OCI-LY3 (cell line): ENCODE measurements around the gene TMEM69.
"Not testable (repeated sequence)": the region's sequence is repeated elsewhere in the genome, so short reads cannot be mapped to it uniquely, and the experiment has no call there.

Experiments used
- H2AFZ ChIP-seq: fragments of 200-600, 300-600 bp; shearing (Covaris generic); 2 replicates; pipeline ENCODE4 v1.6.0; 2014; ENCODE audit warnings: antibody characterized with exemption, low read depth, low read length
- H3K27ac ChIP-seq: fragments of 200-600, 300-600 bp; sonication (generic); 2 replicates; pipeline ENCODE4 v1.5.1; 2014; ENCODE audit warnings: mild to moderate bottlenecking, low read length, moderate library complexity, mixed read lengths
- H3K27me3 ChIP-seq: fragments of 200-600, 300-600 bp; sonication (generic); 2 replicates; pipeline ENCODE4 v1.6.1; 2014; ENCODE audit warnings: low read depth, low read length, mixed read lengths
- H3K36me3 ChIP-seq: fragments of 200-600, 300-600 bp; sonication (generic); replicated peaks from 2 replicates; pipeline ENCODE3; 2014; ENCODE audit warnings: low read depth, low read length, mixed read lengths
- H3K4me1 ChIP-seq: fragments of 300-600, 200-600 bp; sonication (generic); 2 replicates; pipeline ENCODE4 v1.6.1; 2014; ENCODE audit warnings: low read length, mixed read lengths
- H3K4me2 ChIP-seq: fragments of 200-600, 300-600 bp; sonication (generic); 2 replicates; pipeline ENCODE4 v1.6.1; 2014; ENCODE audit warnings: low read length, mixed read lengths
- H3K4me3 ChIP-seq: fragments of 300-600, 200-600 bp; sonication (generic); 2 replicates; pipeline ENCODE4 v1.5.1; 2014; ENCODE audit warnings: antibody characterized with exemption, mild to moderate bottlenecking, low read length, moderate library complexity
- H3K79me2 ChIP-seq: fragments of 300-600, 200-600 bp; shearing (Covaris generic); 2 replicates; pipeline ENCODE4 v1.6.1; 2014; ENCODE audit warnings: mild to moderate bottlenecking, low read length, mixed read lengths
- H3K9ac ChIP-seq: fragments of 300-600, 200-600 bp; shearing (Covaris generic); 2 replicates; pipeline ENCODE4 v1.6.0; 2014; ENCODE audit warnings: mild to moderate bottlenecking, low read length, moderate library complexity
- H3K9me3 ChIP-seq: fragments of 200-600, 300-600 bp; shearing (Covaris generic); 2 replicates; pipeline ENCODE4 v1.6.1; 2014; ENCODE audit warnings: low read length, mixed read lengths; ENCODE audit not compliant: insufficient read depth
- H4K20me1 ChIP-seq: fragments of 200-600, 300-600 bp; sonication (generic); 2 replicates; pipeline ENCODE4 v1.6.1; 2016; ENCODE audit warnings: low read length, mixed read lengths; ENCODE audit not compliant: insufficient read depth
- EZH2phosphoT487 ChIP-seq: fragments of 200-600 bp; shearing (Covaris generic); IDR thresholded peaks from 2 replicates; pipeline ENCODE4 v1.6.1; 2018; ENCODE audit warnings: antibody characterized with exemption, mixed run types, low read depth
- TF ChIP-seq, protein P1 (sequence below): fragments of 200-600, 300-600 bp; sonication (generic); IDR thresholded peaks from 2 replicates; pipeline ENCODE4 v1.5.1; 2014; ENCODE audit warnings: antibody characterized with exemption, low read length, low read depth

Gene TMEM69

DNA sequence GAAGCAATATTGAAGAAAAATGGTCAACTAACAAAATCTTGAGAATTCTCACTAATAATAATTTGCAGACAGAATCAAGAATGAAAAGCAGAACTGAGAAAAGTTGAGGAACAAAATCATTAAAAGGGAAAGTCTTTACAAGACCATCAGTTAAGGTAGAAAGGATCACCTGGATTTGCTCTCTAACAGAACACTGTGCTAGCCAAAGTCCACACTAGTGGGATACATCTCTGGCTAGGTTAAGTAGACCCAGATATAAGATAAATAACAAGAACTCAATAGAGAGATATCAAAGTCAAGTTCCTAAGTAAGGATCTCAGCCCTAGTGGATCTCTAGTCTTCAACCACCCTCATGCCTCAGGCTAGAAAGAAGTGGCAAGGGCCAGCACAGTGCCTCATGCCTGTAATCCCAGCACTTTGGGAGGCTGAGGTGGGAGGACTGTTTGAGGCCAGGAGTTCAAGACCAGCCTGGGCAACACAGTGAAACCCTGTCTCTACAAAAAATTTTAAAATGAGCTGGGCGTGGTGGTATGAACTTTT, 42.9 kb downstream of the TMEM69 start:
- no peak overlapping the region for H3K9ac ChIP-seq
- no peak overlapping the region for H2AFZ ChIP-seq
- H3K4me2 ChIP-seq: peak overlapping the region; percentile 11; the same call in 1 of the 2 replicates
- no peaks in the 10 kb centered on the region for H3K79me2 ChIP-seq
- H3K36me3 ChIP-seq: no peaks in the 10 kb centered on the region
- 0 out of 2 replicates have a peak, but pooled peaks cover 3% of the 10 kb centered on the region for H4K20me1 ChIP-seq
- no peak for TF ChIP-seq EZH2phosphoT487
- TF ChIP-seq, protein P1, sequence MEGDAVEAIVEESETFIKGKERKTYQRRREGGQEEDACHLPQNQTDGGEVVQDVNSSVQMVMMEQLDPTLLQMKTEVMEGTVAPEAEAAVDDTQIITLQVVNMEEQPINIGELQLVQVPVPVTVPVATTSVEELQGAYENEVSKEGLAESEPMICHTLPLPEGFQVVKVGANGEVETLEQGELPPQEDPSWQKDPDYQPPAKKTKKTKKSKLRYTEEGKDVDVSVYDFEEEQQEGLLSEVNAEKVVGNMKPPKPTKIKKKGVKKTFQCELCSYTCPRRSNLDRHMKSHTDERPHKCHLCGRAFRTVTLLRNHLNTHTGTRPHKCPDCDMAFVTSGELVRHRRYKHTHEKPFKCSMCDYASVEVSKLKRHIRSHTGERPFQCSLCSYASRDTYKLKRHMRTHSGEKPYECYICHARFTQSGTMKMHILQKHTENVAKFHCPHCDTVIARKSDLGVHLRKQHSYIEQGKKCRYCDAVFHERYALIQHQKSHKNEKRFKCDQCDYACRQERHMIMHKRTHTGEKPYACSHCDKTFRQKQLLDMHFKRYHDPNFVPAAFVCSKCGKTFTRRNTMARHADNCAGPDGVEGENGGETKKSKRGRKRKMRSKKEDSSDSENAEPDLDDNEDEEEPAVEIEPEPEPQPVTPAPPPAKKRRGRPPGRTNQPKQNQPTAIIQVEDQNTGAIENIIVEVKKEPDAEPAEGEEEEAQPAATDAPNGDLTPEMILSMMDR: no peak
- no peaks in the 10 kb centered on the region for H3K9me3 ChIP-seq
- no peaks in the 10 kb centered on the region for H3K27me3 ChIP-seq
- H3K4me3 ChIP-seq: no peak overlapping the region
- H3K27ac ChIP-seq: no peak overlapping the region
- peaks cover 15% of the 10 kb centered on the region for H3K4me1 ChIP-seq

DNA sequence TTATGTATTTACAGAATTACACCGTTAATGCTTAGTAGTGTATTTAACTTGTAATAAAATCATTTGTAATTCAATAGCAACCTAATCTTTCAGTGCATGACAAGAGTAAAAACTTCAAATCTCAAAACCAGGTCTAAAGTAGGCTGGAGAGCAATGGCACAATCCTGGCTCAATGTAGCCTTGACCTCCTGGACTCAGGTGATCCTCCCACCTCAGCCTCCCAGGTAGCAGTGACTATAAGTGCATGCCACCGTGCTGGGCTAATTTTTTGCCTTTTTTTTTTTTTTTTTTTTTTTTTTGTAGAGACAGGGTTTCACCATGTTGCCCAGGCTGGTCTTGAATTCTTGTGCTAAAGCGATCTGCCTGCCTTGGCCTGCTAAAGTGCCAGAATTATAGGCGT, 51.2 kb downstream of the TMEM69 start:
- Histone ChIP-seq H3K9me3 (no peaks in the 10 kb centered on the region), H3K9ac (no peak overlapping the region), H3K79me2 (no peaks in the 10 kb centered on the region), H3K27me3 (no peaks in the 10 kb centered on the region), H3K4me2 (no peak overlapping the region), H3K4me1 (no peaks in the 10 kb centered on the region), H3K27ac (no peak overlapping the region), H2AFZ (no peak overlapping the region), H4K20me1 (no peaks in the 10 kb centered on the region), H3K4me3 (no peak overlapping the region), H3K36me3 (peaks cover 5% of the 10 kb centered on the region)
- TF ChIP-seq, protein P1: no peak
- TF ChIP-seq EZH2phosphoT487: no peak

DNA sequence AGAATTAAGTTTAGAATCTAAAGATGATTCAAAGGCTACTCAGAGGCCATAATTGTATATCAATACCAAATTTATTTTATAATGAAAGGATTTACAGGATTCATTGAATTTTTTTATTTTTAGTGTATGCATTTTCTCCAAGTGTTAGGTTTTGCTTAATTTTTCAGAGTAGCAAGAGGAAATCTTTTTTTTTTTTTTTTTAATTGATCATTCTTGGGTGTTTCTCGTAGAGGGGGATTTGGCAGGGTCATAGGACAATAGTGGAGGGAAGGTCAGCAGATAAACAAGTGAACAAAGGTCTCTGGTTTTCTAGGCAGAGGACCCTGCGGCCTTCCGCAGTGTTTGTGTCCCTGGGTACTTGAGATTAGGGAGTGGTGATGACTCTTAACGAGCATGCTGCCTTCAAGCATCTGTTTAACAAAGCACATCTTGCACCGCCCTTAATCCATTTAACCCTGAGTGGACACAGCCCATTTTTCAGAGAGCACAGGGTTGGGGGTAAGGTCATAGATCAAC, 51.7 kb downstream of the TMEM69 start:
- not testable (repeated sequence) for H3K9me3 ChIP-seq, H4K20me1 ChIP-seq, H2AFZ ChIP-seq, H3K4me1 ChIP-seq, H3K36me3 ChIP-seq, H3K27ac ChIP-seq, H3K9ac ChIP-seq, H3K4me2 ChIP-seq, H3K79me2 ChIP-seq, H3K27me3 ChIP-seq, H3K4me3 ChIP-seq
